SK-N-SH treated with all-trans-retinoic acid at 6 μM for 48 hours (cell line): ENCODE data around the gene CFAP157.

ENCODE experiments used
- ATAC-seq: fragments of 200-7000 bp; cut with Tn5 transposase; 3 replicates; pipeline ENCODE4 v1.9.1; 2020; ENCODE audit warnings: mild to moderate bottlenecking, moderate library complexity
- ARNTL ChIP-seq: fragments of 450-650 bp; formaldehyde crosslinking; IDR thresholded peaks from 2 replicates; pipeline ENCODE4 v1.5.0; 2020; ENCODE audit warnings: low read depth, mild to moderate bottlenecking, moderate library complexity, borderline replicate concordance
- BACH2 ChIP-seq: fragments of 250-450 bp; sonication (Bioruptor Pico); IDR thresholded peaks from 2 replicates; pipeline ENCODE4 v1.9.0; 2021; ENCODE audit warnings: mild to moderate bottlenecking, borderline replicate concordance
- CSDC2 ChIP-seq: fragments of 250-450 bp; sonication (Bioruptor Pico); IDR thresholded peaks from 2 replicates; pipeline ENCODE4 v1.5.0; 2020; ENCODE audit warnings: mild to moderate bottlenecking, moderate library complexity
- ESRRG ChIP-seq: fragments of 250-450 bp; sonication (Bioruptor Pico); IDR thresholded peaks from 2 replicates; pipeline ENCODE4 v1.6.1; 2021; ENCODE audit warnings: mild to moderate bottlenecking
- GLIS3 ChIP-seq: fragments of 250-450 bp; sonication (Bioruptor Pico); IDR thresholded peaks from 2 replicates; pipeline ENCODE4 v1.5.0; 2020; ENCODE audit warnings: mild to moderate bottlenecking, moderate library complexity
- ISL1 ChIP-seq: fragments of 250-450 bp; sonication (Bioruptor Pico); IDR thresholded peaks from 2 replicates; pipeline ENCODE4 v2.1.2; 2022; ENCODE audit warnings: mild to moderate bottlenecking, moderate library complexity
- OSR1 ChIP-seq: fragments of 250-450 bp; sonication (Bioruptor Pico); IDR thresholded peaks from 2 replicates; pipeline ENCODE4 v1.8.0; 2022; ENCODE audit warnings: moderate library complexity, mild to moderate bottlenecking, inconsistent platforms
- PPARA ChIP-seq: fragments of 250-450 bp; sonication (Bioruptor Pico); IDR thresholded peaks from 2 replicates; pipeline ENCODE4 v1.5.0; 2020; ENCODE audit warnings: mild to moderate bottlenecking, borderline replicate concordance
- RARB ChIP-seq: fragments of 250-450 bp; sonication (Bioruptor Pico); IDR thresholded peaks from 2 replicates; pipeline ENCODE4 v1.8.0; 2021; ENCODE audit warnings: mild to moderate bottlenecking, moderate library complexity
- SNAI2 ChIP-seq: fragments of 250-450 bp; sonication (Bioruptor Pico); IDR thresholded peaks from 2 replicates; pipeline ENCODE4 v1.5.0; 2020; ENCODE audit warnings: mild to moderate bottlenecking, moderate library complexity
- TOX ChIP-seq: fragments of 250-450 bp; sonication (Bioruptor Pico); IDR thresholded peaks from 2 replicates; pipeline ENCODE4 v1.8.0; 2021; ENCODE audit warnings: mild to moderate bottlenecking, moderate library complexity, borderline replicate concordance
- ZC3H10 ChIP-seq: fragments of 250-450 bp; sonication (Bioruptor Pico); IDR thresholded peaks from 2 replicates; pipeline ENCODE4 v1.5.1; 2021; ENCODE audit warnings: mild to moderate bottlenecking, moderate library complexity
- ZFP30 ChIP-seq: fragments of 450-650 bp; formaldehyde crosslinking; IDR thresholded peaks from 2 replicates; pipeline ENCODE4 v1.5.0; 2022; ENCODE audit warnings: mild to moderate bottlenecking, moderate library complexity
- ZNF565 ChIP-seq: fragments of 450-650 bp; formaldehyde crosslinking; conservative IDR thresholded peaks from 2 replicates; pipeline ENCODE4 v1.5.0; 2020; ENCODE audit warnings: low read depth, mild to moderate bottlenecking, moderate library complexity
- ZNF70 ChIP-seq: fragments of 450-650 bp; formaldehyde crosslinking; IDR thresholded peaks from 2 replicates; pipeline ENCODE4 v1.5.0; 2020; ENCODE audit warnings: mild to moderate bottlenecking, moderate library complexity
- ZNF8 ChIP-seq: fragments of 450-650 bp; formaldehyde crosslinking; IDR thresholded peaks from 2 replicates; pipeline ENCODE4 v1.5.0; 2020; ENCODE audit warnings: mild to moderate bottlenecking, moderate library complexity
- TF ChIP-seq, protein P1 (sequence below): fragments of 250-450 bp; sonication (Bioruptor Pico); IDR thresholded peaks from 2 replicates; pipeline ENCODE4 v1.5.1; 2021; ENCODE audit warnings: mild to moderate bottlenecking, moderate library complexity
- TF ChIP-seq, protein P2 (sequence below): fragments of 250-450 bp; sonication (Bioruptor Pico); IDR thresholded peaks from 2 replicates; pipeline ENCODE4 v1.8.0; 2021; ENCODE audit warnings: low read depth, mild to moderate bottlenecking, moderate library complexity, borderline replicate concordance
- TF ChIP-seq, protein P3 (sequence below): fragments of 250-450 bp; sonication (Bioruptor Pico); IDR thresholded peaks from 2 replicates; pipeline ENCODE4 v1.5.0; 2020; ENCODE audit warnings: mild to moderate bottlenecking, moderate library complexity
- TF ChIP-seq, protein P4 (sequence below): fragments of 250-450 bp; sonication (Bioruptor Pico); IDR thresholded peaks from 2 replicates; pipeline ENCODE4 v1.8.0; 2020; ENCODE audit warnings: mild to moderate bottlenecking, moderate library complexity, borderline replicate concordance
- TF ChIP-seq, protein P5 (sequence below): fragments of 250-450 bp; sonication (Bioruptor Pico); IDR thresholded peaks from 2 replicates; pipeline ENCODE4 v1.5.1; 2020; ENCODE audit warnings: low read depth, mild to moderate bottlenecking, moderate library complexity

Gene CFAP157

GRCh38 chr9:127707766-127708165 is 978 bp downstream of the CFAP157 start:
- TF ChIP-seq ZNF565 (CRISPR knock-in tag) (no peak), PPARA (CRISPR knock-in tag) (no peak), BACH2 (CRISPR knock-in tag) (no peak), CSDC2 (CRISPR knock-in tag) (no peak), GLIS3 (CRISPR knock-in tag) (no peak), OSR1 (no peak), ISL1 (CRISPR knock-in tag) (no peak), RARB (CRISPR knock-in tag) (no peak), ZC3H10 (CRISPR knock-in tag) (no peak), ARNTL (no peak), ZNF8 (CRISPR knock-in tag) (no peak), SNAI2 (no peak), ZFP30 (no peak)
- TF ChIP-seq, protein P1, sequence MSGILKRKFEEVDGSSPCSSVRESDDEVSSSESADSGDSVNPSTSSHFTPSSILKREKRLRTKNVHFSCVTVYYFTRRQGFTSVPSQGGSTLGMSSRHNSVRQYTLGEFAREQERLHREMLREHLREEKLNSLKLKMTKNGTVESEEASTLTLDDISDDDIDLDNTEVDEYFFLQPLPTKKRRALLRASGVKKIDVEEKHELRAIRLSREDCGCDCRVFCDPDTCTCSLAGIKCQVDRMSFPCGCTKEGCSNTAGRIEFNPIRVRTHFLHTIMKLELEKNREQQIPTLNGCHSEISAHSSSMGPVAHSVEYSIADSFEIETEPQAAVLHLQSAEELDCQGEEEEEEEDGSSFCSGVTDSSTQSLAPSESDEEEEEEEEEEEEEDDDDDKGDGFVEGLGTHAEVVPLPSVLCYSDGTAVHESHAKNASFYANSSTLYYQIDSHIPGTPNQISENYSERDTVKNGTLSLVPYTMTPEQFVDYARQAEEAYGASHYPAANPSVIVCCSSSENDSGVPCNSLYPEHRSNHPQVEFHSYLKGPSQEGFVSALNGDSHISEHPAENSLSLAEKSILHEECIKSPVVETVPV (CRISPR knock-in tag), result no peak
- TF ChIP-seq, protein P2, sequence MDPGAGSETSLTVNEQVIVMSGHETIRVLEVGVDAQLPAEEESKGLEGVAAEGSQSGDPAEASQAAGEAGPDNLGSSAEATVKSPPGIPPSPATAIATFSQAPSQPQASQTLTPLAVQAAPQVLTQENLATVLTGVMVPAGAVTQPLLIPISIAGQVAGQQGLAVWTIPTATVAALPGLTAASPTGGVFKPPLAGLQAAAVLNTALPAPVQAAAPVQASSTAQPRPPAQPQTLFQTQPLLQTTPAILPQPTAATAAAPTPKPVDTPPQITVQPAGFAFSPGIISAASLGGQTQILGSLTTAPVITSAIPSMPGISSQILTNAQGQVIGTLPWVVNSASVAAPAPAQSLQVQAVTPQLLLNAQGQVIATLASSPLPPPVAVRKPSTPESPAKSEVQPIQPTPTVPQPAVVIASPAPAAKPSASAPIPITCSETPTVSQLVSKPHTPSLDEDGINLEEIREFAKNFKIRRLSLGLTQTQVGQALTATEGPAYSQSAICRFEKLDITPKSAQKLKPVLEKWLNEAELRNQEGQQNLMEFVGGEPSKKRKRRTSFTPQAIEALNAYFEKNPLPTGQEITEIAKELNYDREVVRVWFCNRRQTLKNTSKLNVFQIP, result no peak
- TF ChIP-seq, protein P3, sequence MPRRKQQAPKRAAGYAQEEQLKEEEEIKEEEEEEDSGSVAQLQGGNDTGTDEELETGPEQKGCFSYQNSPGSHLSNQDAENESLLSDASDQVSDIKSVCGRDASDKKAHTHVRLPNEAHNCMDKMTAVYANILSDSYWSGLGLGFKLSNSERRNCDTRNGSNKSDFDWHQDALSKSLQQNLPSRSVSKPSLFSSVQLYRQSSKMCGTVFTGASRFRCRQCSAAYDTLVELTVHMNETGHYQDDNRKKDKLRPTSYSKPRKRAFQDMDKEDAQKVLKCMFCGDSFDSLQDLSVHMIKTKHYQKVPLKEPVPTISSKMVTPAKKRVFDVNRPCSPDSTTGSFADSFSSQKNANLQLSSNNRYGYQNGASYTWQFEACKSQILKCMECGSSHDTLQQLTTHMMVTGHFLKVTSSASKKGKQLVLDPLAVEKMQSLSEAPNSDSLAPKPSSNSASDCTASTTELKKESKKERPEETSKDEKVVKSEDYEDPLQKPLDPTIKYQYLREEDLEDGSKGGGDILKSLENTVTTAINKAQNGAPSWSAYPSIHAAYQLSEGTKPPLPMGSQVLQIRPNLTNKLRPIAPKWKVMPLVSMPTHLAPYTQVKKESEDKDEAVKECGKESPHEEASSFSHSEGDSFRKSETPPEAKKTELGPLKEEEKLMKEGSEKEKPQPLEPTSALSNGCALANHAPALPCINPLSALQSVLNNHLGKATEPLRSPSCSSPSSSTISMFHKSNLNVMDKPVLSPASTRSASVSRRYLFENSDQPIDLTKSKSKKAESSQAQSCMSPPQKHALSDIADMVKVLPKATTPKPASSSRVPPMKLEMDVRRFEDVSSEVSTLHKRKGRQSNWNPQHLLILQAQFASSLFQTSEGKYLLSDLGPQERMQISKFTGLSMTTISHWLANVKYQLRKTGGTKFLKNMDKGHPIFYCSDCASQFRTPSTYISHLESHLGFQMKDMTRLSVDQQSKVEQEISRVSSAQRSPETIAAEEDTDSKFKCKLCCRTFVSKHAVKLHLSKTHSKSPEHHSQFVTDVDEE, result no peak
- TF ChIP-seq, protein P4, sequence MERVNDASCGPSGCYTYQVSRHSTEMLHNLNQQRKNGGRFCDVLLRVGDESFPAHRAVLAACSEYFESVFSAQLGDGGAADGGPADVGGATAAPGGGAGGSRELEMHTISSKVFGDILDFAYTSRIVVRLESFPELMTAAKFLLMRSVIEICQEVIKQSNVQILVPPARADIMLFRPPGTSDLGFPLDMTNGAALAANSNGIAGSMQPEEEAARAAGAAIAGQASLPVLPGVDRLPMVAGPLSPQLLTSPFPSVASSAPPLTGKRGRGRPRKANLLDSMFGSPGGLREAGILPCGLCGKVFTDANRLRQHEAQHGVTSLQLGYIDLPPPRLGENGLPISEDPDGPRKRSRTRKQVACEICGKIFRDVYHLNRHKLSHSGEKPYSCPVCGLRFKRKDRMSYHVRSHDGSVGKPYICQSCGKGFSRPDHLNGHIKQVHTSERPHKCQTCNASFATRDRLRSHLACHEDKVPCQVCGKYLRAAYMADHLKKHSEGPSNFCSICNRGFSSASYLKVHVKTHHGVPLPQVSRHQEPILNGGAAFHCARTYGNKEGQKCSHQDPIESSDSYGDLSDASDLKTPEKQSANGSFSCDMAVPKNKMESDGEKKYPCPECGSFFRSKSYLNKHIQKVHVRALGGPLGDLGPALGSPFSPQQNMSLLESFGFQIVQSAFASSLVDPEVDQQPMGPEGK (CRISPR knock-in tag), result no peak
- TF ChIP-seq, protein P5, sequence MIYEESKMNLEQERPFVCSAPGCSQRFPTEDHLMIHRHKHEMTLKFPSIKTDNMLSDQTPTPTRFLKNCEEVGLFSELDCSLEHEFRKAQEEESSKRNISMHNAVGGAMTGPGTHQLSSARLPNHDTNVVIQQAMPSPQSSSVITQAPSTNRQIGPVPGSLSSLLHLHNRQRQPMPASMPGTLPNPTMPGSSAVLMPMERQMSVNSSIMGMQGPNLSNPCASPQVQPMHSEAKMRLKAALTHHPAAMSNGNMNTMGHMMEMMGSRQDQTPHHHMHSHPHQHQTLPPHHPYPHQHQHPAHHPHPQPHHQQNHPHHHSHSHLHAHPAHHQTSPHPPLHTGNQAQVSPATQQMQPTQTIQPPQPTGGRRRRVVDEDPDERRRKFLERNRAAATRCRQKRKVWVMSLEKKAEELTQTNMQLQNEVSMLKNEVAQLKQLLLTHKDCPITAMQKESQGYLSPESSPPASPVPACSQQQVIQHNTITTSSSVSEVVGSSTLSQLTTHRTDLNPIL (CRISPR knock-in tag), result no peak
- no peak for ATAC-seq

DNA sequence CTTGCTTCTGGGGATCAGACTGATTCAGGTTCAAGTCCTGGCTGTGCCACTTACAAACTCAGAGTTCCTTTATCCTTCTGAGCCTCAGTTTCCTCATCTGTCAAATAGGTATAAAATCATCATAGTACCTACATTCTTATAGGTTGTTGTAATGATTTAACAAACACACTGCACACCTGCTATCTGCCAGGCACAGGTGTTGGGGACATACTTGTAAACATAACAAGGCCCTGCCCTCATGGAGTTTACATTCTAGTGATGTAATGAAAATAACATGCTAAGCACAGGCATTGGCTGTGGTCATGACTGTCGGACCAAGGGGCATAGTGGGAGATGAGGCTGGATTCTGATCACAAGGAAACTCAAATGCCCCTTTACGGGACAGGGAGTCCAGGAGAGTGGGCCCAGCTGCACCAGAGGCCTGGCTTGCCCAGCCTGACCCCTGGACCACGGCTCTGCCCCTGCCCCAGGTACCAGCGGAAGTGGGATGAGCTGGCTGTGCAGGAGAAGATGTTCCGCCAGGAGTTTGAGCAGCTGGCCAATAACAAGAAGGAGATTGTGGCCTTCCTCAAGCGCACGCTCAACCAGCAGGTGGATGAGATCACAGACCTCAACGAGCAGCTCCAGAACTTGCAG is 2.3 kb downstream of the CFAP157 start:
- TF ChIP-seq TOX, result no peak
- no peak for TF ChIP-seq SNAI2
- TF ChIP-seq ESRRG, result no peak
- no peak for TF ChIP-seq ZNF8 (CRISPR knock-in tag)
- TF ChIP-seq, protein P1 (CRISPR knock-in tag), result no peak
- no peak for TF ChIP-seq RARB (CRISPR knock-in tag)
- TF ChIP-seq ZC3H10 (CRISPR knock-in tag), result no peak
- TF ChIP-seq ZFP30, result no peak
- no peak for TF ChIP-seq ZNF565 (CRISPR knock-in tag)
- TF ChIP-seq ARNTL, result no peak
- TF ChIP-seq CSDC2 (CRISPR knock-in tag), result no peak
- TF ChIP-seq GLIS3 (CRISPR knock-in tag), result no peak
- TF ChIP-seq, protein P4 (CRISPR knock-in tag), result no peak
- no peak for TF ChIP-seq ZNF70
- TF ChIP-seq, protein P5 (CRISPR knock-in tag), result no peak
- no peak for ATAC-seq
